OCI-M2 (cell line): ENCODE measurements around the gene SLC24A5.

Experiments used
- DNase-seq: peaks from one replicate; lab custom pipeline; 2025; ENCODE audit not compliant: unreplicated experiment; lab: John Stamatoyannopoulos, UW

SLC24A5 gene

DNA sequence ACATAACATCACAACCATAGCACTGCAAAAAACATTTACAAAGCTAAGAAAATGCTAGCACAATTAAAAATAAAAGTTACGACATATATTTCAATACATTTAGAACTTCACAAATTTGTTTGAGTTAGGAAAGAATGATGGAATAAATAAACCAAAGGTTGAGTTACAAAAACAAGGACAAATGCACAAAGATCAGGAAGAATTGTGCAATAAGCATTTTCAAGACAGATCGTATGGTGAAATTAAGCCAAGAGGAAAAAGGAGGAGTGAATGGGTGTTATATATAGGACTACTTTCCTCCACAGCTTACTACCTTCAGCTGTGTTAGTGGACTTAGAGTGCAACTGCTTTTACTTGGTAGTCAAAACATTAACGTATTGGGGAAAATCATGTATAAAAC, 64.7 kb downstream of the SLC24A5 start:
- DNase-seq, result no peak

DNA sequence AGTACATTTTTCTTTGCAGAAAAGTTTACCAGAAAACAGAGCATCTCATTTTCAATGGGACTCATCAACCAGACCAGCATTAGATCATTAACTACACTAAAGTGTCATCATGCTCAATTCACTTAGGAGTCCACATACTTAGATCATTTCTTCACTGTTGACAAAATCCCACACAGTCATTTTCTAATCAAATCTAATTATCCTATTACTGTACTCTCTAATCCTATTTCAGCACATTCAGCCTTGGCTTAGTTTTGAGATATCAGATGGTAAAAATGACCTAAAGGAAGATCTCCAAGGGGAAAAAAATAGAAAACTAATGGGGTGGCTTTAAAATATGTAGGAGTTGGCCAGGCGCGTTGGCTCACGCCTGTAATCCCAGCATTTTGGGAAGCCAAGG, 65.5 kb downstream of the SLC24A5 start:
- no peak for DNase-seq

DNA sequence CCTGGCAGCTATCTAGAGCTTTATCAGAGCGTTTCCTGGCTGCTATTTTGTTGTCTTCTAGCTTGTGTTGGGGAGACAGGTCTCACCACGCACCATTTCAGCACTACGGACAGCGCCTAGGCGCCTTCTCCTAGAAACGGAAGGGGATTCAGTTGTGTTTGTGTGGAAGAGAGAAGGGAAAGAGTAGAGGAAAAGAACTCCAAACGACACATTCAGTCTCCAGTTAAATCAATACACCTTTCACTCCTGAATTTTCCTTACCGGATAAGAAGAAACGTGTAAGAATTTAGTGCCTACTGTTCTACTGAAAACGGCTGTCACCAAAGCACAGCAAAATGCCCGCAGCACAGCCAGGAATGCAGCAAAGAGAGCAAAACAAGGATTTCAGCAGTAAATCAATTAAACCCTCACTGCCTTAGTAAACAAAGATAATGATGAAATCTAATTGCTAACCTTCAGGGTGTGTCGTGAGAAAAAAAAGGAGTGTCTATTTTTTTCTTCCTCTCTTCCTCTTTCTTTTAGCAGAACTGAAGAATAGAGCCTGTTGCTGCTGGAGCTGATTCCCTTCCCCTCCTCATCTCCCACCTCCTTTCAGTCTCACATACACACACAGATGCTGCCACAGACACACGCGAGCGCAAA, 70.3 kb downstream of the SLC24A5 start:
- no peak for DNase-seq

DNA sequence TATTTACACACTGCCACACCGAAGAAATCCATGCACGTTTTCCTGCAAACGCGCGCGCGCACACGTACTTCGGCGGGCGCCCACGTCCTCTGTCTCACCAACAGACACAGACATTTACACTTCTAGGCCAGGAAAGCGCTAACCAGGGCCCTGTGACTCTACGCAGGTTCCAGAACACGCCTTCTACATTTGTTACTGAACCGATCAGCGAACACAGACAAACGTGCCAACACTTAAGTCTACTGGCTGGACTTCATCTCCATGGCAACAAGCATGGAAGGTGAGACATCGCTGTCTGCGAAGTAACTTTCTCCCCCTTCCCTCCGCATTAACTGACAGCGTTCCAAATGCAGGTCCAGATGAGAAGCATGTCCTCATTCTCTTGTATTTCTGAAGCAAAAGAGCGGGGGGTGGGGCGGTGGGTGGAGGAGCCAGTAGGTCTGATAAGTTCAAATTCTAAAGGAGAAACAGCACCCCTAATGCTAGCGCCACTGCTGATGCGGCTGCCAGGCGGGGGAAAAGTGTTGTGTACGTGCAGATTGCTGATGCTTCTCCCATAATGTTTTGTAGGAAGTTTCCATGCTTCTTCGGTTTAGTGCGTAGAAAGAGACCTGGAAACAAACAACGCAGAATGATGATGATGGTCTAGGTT, 70.9 kb downstream of the SLC24A5 start, which contains the start of gene CTXN2:
TSS of gene CTXN2 (plus strand) at position 92 of the 652 bp plus-strand sequence. CDS start 9,636 bp downstream, outside the sequence.
- no peak for DNase-seq
